Right ventricle myocardium superior (tissue), 1 donor: ENCODE results near the gene TIPARP. TPM values are rescaled to one million over a fixed set of nuclear protein-coding genes. Genes with fewer than 3 reads are reported as not detected.
"Not testable (repeated sequence)": the region's sequence is repeated elsewhere in the genome, so short reads cannot be mapped to it uniquely, and the experiment has no call there.

Experiments used
- ATAC-seq: fragments of 200-7000 bp; cut with Tn5 transposase; one replicate; pipeline ENCODE4 v1.9.1; 2020; ENCODE audit warnings: mild to moderate bottlenecking; ENCODE audit not compliant: poor library complexity
- DNase-seq: peaks from one replicate; pipeline ENCODE4 v3.0.0-alpha.2; 2020
- intact Hi-C: fragments of 100-400 bp; cut with DNase I; formaldehyde crosslinking; loops from one replicate; pipeline ENCODE4 v1.11.2; 2022
- total RNA-seq: library from RNA; stranded (reverse); fragmentation: NEBNext Ultra II Directional; extraction: Animal tissue kit (Norgen Biotek cat#: 25700); gene quantifications from one replicate; pipeline ENCODE4 v1.2.1, GENCODE V29; 2021
- donor health status: DM: no; HTN: yes; CAD: no; lungs with severe emphysema.

Gene TIPARP
- total RNA-seq, 1 donor from 2014 or later: 31.6 TPM

DNA sequence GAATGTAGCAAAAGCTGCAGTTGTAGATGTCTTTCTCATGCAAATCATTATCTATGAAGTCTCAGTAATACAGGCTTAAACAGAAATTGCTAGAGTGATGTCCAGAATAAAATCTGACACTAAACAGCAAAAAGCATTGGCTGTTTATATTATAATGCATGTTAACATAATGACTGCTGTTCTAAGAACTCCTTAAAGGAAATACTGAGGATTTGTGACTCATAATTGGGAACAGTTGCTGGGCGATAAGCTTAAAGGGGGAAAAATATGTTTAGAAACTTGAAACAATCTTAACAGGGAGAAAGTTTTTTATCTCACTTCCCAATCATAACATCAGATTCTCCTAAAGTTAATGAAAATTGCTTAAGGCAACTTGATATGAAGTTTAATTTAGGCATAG is 17.5 kb downstream of the TIPARP start:
- DNase-seq: no peak
- no peak for ATAC-seq
- intact Hi-C loops: no loop called here

DNA sequence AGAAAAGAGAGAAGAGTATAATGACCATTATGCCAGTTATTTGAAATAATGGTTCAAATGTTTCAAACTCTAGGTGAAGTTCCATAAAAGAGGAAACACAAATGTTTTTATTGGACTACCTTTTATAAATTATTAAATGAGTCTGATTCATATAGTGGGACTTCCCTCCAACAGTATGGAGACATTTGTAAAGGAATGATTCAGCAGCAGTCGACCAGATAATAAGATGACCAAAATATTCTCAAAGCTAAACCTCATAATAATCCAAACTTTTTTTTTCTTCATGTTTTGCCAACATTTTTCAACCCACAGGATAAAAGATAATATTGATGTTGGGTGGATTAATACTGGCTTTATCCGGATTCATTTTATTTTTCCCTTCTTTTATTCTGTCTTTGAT is 18.8 kb downstream of the TIPARP start:
- DNase-seq (no peak), ATAC-seq (no peak)
- intact Hi-C loops: no loop called here

DNA sequence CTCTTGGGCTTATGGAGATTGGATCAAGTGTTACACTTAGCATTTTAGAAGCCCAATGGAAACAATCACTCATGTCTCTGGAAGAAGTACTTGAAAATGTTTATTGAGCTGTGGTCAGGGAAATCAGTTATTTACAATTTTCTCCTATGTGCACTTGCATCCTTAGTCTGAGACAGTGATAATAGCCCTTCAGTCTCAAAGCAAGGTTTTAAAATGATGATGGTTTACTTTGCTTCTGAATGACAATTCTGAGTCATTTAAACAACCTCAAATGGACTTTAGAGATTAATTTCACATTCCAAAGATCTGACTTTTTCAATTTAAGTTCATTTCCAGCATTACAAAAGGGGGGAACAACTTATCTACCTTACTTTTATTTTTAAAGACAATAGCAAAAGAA is 20.1 kb downstream of the TIPARP start:
- intact Hi-C loops: no loop called here
- ATAC-seq (no peak), DNase-seq (no peak)

DNA sequence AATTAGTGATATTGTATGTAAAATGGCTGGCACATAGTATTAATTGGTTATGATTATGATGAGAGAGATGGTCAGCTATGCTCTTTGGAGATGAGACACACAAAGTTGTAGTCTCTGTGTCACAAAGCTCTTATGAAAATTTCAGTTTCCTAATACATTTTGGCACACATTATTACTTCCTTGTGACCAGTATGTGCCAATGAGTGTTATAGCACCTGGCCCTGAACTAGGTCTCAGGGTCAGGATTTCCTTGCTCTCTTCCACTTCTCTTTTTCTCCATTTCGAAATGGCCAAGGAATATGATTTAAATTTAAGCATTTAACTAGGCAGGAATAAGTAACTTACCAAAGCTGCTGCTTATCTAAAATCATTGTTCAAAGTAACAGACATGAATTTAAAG is 28.0 kb downstream of the TIPARP start:
- DNase-seq: no peak
- ATAC-seq: peak; percentile 54

DNA sequence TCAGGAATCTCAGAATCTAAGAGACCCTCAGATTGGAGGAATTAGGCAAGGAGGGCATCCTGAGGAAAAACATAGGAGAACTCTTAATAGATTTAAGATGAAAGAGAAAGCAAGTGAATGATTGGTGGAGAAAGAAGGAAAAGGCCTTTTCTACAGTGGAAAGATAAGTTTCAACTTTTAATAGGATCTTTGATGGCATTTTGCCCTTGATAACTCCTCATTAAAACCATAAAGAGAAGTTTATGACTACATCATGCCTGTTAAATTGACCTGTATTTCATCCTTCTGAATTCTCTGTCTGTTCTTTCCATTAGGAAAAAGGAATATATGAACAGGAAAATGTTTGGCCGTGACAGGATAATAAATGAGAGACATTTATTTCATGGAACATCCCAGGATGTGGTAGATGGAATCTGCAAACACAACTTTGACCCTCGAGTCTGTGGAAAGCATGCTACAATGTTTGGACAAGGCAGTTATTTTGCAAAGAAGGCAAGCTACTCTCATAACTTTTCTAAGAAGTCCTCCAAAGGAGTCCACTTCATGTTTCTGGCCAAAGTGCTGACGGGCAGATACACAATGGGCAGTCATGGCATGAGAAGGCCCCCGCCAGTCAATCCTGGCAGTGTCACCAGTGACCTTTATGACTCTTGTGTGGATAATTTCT is 30.1 kb downstream of the TIPARP start:
- ATAC-seq: no peak
- DNase-seq: no peak
- intact Hi-C loops: no loop called here

More for the DNA sequence above, 28.0 kb downstream of the TIPARP start:
- intact Hi-C loops: no loop called here

DNA sequence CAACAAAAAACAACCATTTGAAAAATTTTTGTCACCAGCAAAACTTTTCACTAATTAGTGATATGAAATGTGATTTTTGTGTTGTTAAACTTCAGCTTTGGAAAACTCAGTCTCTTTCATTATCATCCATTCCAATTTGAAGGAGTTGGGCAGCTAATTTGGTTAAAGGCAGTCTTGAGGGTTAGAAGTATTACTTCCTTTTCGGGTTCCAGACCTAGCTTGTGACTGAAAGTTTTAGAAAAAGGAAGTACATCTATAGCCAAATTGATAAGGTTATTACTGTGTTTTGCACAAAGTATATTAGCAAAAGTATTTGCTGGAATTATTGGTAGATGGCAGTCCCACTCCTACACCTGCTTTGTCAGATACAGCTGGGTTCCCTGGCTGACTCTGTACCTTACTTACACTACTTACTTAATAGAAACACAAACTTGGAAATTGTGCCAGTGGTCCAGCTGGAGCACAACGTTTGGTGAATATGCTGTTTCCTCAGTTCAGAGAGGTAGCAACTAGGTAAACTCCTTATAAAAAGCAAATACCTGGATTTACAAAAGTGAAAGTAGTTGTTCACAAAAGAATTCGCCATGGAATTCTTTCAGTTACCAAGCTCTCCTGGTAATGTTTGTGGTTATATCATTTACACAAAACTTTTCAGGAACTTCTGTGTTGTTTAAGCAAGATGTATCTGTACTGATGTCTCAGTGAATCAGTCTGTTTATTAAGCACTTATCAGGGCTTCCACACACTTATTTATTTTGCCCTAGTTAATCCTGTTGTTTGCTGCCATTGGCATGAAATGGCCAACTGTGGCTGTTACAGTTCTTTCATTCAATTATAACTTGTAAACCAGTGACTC is 31.6 kb downstream of the TIPARP start:
- intact Hi-C loops: no loop called here
- no peak for DNase-seq
- ATAC-seq: no peak

DNA sequence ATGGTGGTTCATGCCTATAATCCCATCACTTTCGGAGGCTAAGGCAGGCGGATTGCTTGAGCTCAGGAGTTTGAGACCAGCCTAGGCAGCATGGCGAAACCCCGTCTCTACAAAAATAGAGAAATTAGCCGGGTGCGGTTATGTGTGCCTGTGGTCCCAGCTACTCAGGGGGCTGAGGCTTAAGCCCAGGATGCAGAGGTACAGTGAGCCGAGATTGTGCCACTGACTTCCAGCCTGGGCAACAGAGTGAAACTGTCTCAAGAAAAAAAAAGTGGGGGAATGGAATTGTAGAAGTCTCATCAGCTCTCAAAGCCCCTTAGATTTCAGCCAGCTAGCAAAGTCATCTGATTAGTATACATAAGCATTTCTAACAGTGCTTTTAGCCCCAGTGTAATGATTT is 33.2 kb downstream of the TIPARP start:
- no peak for ATAC-seq
- intact Hi-C loops: no loop called here
- DNase-seq: no peak

DNA sequence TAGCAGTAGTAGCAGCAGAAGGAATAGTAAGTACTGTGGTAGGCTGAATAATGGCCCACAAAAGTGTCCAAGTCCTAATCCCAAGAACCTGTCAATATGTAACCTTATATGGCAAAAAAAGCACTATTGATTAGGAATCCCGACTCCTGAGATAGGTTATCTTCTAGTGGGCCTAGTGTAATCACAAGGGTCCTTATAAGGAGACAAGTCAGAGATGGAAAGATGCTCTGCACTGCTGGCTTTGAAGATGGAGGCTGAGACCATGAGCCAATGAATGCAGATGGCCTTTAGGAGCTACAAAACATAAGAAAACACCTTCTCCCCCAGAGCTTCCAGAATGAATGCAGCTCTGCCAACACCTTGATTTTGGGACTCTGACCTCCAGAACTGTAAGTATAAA is 36.0 kb downstream of the TIPARP start:
- no peak for ATAC-seq
- no peak for DNase-seq
- intact Hi-C loops: no loop called here

DNA sequence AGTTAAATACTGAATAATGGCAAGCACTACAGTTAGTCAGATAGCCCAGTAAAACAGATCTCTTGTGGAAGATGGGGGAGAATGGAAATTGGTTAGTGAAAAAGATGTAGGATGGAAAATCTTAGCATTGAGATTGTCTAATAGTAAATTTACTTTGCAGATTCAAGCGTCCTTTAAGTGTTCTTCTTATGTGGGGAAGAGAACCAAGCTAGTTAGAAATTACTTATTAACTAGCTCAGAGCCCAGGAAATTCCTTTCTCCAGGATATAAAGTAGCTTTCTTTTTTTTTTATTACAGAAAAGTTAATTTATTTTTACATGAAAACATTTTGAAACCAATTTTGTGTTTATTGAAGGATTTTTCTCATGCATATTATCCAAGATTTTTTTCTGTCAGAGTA is 36.7 kb downstream of the TIPARP start:
- DNase-seq (no peak), ATAC-seq (no peak)
- intact Hi-C loops: no loop called here

DNA sequence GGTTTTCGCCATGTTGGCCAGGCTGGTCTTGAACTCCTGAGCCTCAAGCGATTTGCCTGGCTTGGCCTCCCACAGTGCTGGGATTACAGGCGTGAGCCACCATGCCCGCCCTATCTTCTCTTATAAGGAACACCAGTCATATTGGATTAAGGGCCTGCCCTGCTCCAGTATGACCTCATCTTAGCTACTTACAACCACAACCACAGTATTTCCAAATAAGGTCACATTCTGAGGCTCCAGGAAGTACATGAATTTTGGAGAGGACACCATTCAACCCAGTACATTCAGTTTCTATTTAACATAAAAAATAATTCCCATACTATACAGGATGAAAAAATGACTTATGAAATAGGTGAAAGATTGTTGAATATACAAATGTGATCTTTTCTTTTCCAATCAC is 37.6 kb downstream of the TIPARP start:
- DNase-seq, intact Hi-C loops, ATAC-seq: not testable (repeated sequence)

DNA sequence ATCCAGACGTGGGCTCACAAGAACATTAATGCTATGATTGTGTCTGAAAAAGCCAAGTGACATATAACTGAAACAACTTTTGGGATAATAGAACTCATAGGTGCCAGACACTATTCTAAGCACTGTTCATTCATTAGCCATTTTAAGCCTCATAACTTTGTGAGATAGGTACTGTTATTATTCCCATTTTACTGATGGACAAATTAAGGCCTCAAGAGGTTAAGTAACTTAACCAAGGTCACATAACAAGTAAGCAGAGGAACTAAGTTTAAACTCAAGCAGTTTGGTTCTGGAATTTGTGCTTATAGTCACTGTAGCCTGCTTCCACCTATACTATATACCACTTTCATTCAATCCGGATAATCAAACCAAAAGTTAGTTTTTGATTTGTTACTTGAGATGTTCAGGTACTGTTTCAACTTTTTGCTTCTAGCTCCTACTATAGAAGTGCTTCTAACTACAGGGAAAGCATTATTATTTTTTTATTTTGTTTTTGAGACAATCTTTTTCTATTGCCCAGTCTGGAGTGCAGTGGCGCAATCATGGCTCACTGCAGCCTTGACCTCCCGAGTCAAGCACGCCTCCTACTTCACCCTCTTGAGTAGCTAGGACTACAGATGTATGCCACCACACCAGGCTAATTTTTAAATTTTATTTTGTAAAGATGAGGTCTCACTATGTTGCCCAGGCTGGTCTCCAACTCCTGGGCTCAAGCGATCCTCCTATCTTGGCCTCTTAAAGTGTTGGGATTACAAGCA is 41.9 kb downstream of the TIPARP start:
- ATAC-seq: no peak
- intact Hi-C loops: no loop called here
- DNase-seq: no peak

DNA sequence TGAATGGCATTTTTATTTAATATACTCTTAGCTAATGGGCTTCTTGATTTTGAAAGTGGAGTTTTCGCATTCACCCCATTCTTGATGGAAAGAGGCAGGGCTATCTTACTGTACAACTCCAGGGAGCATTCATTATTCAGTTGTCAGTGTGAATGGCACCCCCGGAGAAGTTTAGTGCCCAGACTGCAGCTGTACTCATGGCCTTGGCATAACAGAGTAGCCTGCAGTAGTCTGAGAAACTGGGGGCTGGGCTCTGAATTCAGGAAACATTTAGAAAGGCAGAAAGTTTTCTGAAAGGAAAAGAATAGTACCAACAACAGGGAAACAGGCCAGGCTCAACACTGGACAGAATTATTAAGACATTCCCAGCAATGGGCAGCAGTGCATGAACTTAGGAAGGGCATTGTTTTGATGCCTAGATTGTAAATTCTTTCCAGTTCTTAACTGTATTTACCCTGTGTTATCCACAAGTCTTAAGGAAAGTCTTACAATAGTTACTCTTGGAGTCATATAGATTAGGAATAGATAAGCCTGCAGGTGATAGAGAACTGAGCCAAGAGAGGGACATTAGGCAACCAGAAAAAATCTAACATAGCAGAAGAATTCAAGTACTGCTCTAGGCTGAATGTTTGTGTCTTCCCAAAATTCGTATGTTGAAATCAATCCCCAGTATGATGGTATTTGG is 44.4 kb downstream of the TIPARP start:
- no peak for ATAC-seq
- intact Hi-C loops: no loop called here
- DNase-seq: no peak

DNA sequence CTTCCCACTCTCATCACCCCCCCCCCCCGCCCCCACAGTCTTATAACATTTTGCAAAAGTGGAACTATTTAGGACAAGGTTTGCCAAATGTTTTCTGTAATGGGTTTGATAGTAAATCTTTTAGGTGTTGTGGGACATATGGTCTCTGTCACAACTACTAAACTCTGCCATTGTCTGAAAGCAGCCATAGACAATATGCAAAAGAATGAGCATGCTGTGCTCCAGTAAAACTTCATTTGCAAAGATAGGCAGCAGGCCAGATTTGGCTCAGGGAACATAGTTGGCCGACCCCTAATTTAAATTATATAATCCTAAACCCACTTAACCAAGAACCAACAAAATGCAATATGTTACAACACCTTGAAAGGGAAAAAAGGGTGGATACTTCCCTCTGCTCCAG is 46.4 kb downstream of the TIPARP start:
- intact Hi-C loops: no loop called here

DNA sequence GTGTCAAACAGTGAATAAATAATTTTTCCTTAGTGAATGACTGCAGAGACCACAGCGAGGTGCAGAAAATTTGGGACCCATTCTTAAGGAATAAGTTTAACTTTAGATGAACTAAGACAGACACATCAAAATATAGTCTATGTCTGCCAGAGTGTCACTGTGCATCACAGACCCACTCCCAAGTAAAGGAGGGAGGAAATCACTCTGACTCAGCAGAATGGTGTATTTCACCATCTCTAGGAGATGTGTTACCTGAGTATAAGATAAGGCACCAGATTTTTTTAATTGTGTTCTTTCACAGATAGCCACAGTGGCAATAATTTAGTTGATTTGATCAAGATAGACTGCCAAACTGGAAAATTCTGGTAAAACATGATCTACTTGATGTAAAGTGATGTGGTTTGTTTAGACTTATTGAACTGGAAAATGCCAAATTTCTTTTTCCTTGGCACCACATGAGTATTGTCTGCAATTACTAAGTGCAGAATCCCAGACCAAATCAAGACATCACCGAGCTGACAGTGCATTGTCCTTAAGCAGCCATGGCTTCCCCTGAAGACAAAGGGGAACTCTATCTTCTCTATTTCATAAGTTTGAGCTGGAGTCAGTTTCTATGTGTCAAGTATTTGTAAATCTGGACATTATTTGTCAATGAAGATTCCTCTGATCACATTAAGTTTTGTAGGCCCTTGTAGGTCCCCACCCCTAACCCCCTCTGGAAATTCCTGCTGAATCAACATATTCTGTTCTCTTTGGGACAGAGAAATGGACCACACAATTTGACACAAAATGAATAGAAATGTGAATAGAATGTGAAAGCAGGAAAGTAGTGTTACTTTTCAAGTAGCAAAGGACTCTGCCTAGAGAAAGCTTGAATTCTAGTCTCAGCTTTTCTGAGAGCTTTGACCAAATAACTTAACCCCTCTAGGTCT is 47.6 kb downstream of the TIPARP start:
- DNase-seq (no peak), ATAC-seq (no peak)
- intact Hi-C loops: no loop called here

More for the DNA sequence above, 46.4 kb downstream of the TIPARP start:
- ATAC-seq (no peak), DNase-seq (no peak)

DNA sequence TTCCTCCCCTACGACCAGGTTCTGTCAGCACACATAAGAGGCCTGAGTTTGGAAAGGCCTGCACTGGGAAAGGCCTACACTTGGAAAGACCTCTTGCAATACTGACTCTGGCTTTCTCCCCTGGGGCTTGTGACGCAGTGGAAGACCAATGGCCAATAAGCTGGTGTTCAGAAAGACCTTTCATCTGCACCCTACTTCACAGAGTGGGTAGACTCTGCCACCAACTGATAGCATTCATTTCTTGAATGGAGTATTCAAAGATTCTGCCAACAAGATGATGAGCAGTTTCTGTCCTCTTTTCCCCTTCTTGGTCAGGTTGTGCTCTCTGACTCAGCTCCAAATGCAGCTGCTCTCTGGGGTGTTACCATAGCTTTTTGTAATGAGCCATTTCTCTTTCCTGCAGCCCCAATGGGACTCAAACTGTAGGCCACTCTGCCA is 48.8 kb downstream of the TIPARP start:
- no peak for DNase-seq
- ATAC-seq: peak; percentile 51
- intact Hi-C loops: no loop called here

DNA sequence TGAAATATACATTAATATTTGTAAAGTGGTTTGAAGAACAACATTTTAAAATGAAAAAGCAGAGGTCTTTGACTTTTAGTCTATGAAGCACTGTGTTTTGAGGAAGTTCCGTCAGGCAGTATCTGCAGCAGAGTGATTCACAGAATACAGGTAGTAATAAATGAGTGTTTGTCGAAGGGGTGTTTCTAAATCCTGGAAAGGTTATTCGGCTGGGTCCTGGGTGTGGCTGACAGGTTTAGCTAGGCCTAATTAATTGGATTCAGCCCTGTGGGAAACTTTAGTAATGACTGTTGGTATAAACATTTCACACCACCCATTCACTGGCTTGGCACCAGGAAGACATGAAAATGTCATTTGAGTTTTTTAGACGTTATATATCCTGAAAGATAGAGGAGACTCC is 51.3 kb downstream of the TIPARP start:
- DNase-seq: no peak
- intact Hi-C loops: no loop called here
- ATAC-seq: no peak

DNA sequence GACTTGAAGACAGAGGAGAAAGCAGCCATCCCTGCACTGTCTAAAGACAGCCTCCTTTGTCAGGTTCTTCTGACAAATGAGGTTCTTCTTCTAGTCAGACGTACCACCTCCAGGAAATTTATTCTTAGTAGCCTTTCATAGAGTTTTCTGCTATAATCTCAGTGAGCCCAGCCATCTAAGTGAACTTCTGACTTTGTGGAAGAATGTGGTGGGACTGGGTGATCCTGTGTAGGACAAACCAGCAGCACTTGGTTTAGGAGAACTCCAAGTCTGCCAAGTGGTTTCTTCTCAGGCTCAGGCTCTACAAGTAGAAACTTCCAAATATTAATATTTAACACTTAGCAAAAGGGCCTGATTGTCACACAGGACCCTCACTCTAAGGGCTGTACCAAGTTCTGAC is 52.1 kb downstream of the TIPARP start:
- intact Hi-C loops: no loop called here
- ATAC-seq: no peak
- DNase-seq: no peak
